SU-DHL-6 (cell line): ENCODE results near the gene CBLL1.

Experiments used
- H2AFZ ChIP-seq: fragments of 200-600 bp; sonication (generic); 2 replicates; pipeline ENCODE4 v1.6.1; 2014; ENCODE audit warnings: low read depth, mild to moderate bottlenecking, moderate library complexity, mixed read lengths, antibody characterized with exemption, low read length; ENCODE audit not compliant: severe bottlenecking
- H3F3A ChIP-seq: fragments of 200-600 bp; shearing (Covaris generic); 2 replicates; pipeline ENCODE4 v1.6.0; 2016; ENCODE audit warnings: antibody characterized with exemption, mild to moderate bottlenecking; ENCODE audit not compliant: insufficient read depth
- H3K27ac ChIP-seq: fragments of 200-600 bp; sonication (generic); 2 replicates; pipeline ENCODE4 v1.5.1; 2016; ENCODE audit warnings: low read depth, mild to moderate bottlenecking, low read length, moderate library complexity, mixed read lengths
- H3K27me3 ChIP-seq: fragments of 200-600 bp; sonication (generic), shearing (Covaris generic); 2 replicates; pipeline ENCODE4 v1.6.0; 2014; ENCODE audit warnings: mild to moderate bottlenecking, low read length
- H3K36me3 ChIP-seq: fragments of 200-600 bp; sonication (generic); 2 replicates; pipeline ENCODE4 v1.6.1; 2014; ENCODE audit warnings: mild to moderate bottlenecking, low read length, mixed read lengths
- H3K4me2 ChIP-seq: fragments of 300-600, 200-600 bp; shearing (Covaris generic), sonication (generic); 2 replicates; pipeline ENCODE4 v1.6.0; 2014; ENCODE audit warnings: low read length, low read depth, mild to moderate bottlenecking; ENCODE audit not compliant: poor library complexity, severe bottlenecking
- H3K4me3 ChIP-seq: fragments of 200-600 bp; sonication (generic); 2 replicates; pipeline ENCODE4 v1.5.1; 2014; ENCODE audit warnings: antibody characterized with exemption, low read length, mild to moderate bottlenecking, mixed read lengths; ENCODE audit not compliant: insufficient read depth, poor library complexity, severe bottlenecking
- H3K79me2 ChIP-seq: fragments of 200-600 bp; sonication (generic); 2 replicates; pipeline ENCODE4 v1.6.1; 2014; ENCODE audit warnings: mild to moderate bottlenecking, low read length, moderate library complexity; ENCODE audit not compliant: insufficient read depth
- H3K9ac ChIP-seq: fragments of 200-600 bp; sonication (generic); 2 replicates; pipeline ENCODE4 v1.7.0; 2014; ENCODE audit warnings: mild to moderate bottlenecking, low read length
- H3K9me2 ChIP-seq: fragments of 200-600 bp; sonication (generic); replicated peaks from 2 replicates; pipeline ENCODE4 v1.6.1; 2014; ENCODE audit warnings: low read length; ENCODE audit not compliant: insufficient read depth
- H3K9me3 ChIP-seq: fragments of 200-600 bp; sonication (generic); 2 replicates; pipeline ENCODE4 v1.6.1; 2014; ENCODE audit warnings: low read length, mixed read lengths; ENCODE audit not compliant: insufficient read depth
- H4K20me1 ChIP-seq: fragments of 200-600 bp; sonication (generic); 2 replicates; pipeline ENCODE4 v1.6.1; 2014; ENCODE audit warnings: low read depth, mild to moderate bottlenecking, antibody characterized with exemption, low read length, moderate library complexity, mixed read lengths
- EZH2phosphoT487 ChIP-seq: fragments of 200-600 bp; sonication (generic), shearing (Covaris generic); conservative IDR thresholded peaks from 2 replicates; pipeline ENCODE4 v1.6.1; 2018; ENCODE audit warnings: mild to moderate bottlenecking, antibody characterized with exemption, low read length, moderate library complexity, mixed read lengths
- TF ChIP-seq, protein P1 (sequence below): fragments of 200-600 bp; sonication (generic); IDR thresholded peaks from one replicate; pipeline ENCODE4 v1.5.1; 2017; ENCODE audit warnings: antibody characterized with exemption, mild to moderate bottlenecking, low read length, moderate library complexity; ENCODE audit not compliant: insufficient read depth, poor library complexity, severe bottlenecking

The CBLL1 gene

DNA sequence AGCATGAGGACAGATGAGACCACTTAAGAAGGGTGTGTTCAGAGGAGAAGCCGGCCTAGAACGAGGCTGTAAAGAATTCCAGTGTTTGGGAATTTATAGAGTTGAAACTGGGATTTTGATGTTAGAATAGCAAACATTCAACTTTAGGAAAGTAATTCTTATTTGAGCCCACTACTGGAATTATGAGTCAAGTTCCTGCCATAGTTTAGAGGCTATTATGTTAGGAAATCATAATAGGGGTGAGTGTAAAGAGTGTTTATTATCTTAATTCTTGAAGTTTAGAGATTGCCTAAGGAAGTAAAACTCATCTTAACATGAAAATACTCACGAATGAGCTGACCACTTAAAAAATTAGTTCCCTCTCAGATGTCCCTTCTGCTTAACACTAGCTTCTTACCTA is 2.1 kb downstream of the CBLL1 start:
- H3F3A ChIP-seq: peaks cover 16% of the 10 kb centered on the region
- H3K36me3 ChIP-seq: peaks cover 22% of the 10 kb centered on the region
- H4K20me1 ChIP-seq: peaks cover 43% of the 10 kb centered on the region
- peak overlapping the region; percentile 87 for H3K4me2 ChIP-seq
- H3K27ac ChIP-seq: no peak overlapping the region
- no peaks in the 10 kb centered on the region for H3K9me3 ChIP-seq
- no peaks in the 10 kb centered on the region for H3K27me3 ChIP-seq
- peak overlapping the region; percentile 77 for H3K9ac ChIP-seq
- H2AFZ ChIP-seq: no peak overlapping the region
- H3K9me2 ChIP-seq: no peaks in the 10 kb centered on the region
- peaks cover 69% of the 10 kb centered on the region for H3K79me2 ChIP-seq
- H3K4me3 ChIP-seq: peak overlapping the region; percentile 90
- no peak for TF ChIP-seq EZH2phosphoT487
- TF ChIP-seq, protein P1, sequence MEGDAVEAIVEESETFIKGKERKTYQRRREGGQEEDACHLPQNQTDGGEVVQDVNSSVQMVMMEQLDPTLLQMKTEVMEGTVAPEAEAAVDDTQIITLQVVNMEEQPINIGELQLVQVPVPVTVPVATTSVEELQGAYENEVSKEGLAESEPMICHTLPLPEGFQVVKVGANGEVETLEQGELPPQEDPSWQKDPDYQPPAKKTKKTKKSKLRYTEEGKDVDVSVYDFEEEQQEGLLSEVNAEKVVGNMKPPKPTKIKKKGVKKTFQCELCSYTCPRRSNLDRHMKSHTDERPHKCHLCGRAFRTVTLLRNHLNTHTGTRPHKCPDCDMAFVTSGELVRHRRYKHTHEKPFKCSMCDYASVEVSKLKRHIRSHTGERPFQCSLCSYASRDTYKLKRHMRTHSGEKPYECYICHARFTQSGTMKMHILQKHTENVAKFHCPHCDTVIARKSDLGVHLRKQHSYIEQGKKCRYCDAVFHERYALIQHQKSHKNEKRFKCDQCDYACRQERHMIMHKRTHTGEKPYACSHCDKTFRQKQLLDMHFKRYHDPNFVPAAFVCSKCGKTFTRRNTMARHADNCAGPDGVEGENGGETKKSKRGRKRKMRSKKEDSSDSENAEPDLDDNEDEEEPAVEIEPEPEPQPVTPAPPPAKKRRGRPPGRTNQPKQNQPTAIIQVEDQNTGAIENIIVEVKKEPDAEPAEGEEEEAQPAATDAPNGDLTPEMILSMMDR: no peak

DNA sequence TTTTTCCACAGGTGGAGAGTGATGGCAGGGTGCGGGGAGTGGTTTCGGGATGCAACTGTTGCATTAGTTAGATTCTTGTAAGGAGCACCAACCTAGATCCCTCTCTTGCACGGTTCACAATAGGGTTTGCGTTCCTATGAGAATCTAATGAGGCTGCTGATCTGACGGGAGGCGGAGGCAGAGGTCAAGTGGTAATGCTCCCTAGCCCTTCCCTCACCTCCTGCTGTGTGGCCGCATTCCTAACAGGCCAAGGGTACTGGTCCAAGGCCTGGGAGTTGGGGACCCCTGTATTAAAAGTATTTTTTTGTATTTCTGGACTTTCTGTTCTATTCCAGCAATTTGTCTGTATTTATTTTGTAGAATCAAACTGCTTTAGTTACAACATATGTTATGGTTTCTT is 7.2 kb downstream of the CBLL1 start:
- Histone ChIP-seq H3K4me3 (no peak overlapping the region), H3K79me2 (peaks cover 60% of the 10 kb centered on the region), H2AFZ (no peak overlapping the region), H3F3A (peaks cover 21% of the 10 kb centered on the region), H4K20me1 (peaks cover 38% of the 10 kb centered on the region), H3K9me2 (no peaks in the 10 kb centered on the region), H3K9me3 (no peaks in the 10 kb centered on the region), H3K4me2 (no peak overlapping the region), H3K36me3 (peaks cover 67% of the 10 kb centered on the region), H3K9ac (no peak overlapping the region), H3K27me3 (no peaks in the 10 kb centered on the region), H3K27ac (no peak overlapping the region)
- no peak for TF ChIP-seq EZH2phosphoT487
- TF ChIP-seq, protein P1: no peak

DNA sequence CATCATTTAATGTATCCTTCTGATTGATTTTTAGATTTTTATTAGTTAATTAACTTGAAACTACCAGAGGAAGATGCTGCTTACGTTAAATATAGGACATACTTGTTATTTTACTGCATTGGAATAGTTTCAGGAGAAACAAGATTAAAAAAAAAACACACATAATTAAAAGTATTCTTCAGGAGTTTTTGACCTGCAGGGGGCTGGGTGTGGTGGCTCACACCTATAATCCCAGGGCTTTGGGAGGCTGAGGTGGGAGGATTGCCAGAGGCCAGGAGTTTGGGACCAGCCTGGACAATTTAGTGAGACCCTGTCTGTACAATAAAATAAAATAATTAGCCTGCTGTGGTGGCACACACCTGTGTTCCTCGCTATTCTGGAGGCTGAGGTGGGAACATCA is 10.7 kb downstream of the CBLL1 start:
- Histone ChIP-seq H4K20me1 (peaks cover 12% of the 10 kb centered on the region), H3K9ac (no peak overlapping the region), H3K9me2 (no peaks in the 10 kb centered on the region), H3K27me3 (no peaks in the 10 kb centered on the region), H3K36me3 (peaks cover 78% of the 10 kb centered on the region), H3F3A (peaks cover 23% of the 10 kb centered on the region), H3K79me2 (peaks cover 26% of the 10 kb centered on the region), H3K4me2 (no peak overlapping the region), H3K9me3 (no peaks in the 10 kb centered on the region), H3K4me3 (no peak overlapping the region), H3K27ac (no peak overlapping the region), H2AFZ (no peak overlapping the region)
- TF ChIP-seq EZH2phosphoT487: no peak
- TF ChIP-seq, protein P1: no peak
